GM18520 (cell line): ENCODE results near the gene CENPL.
"Not testable (repeated sequence)": the region's sequence is repeated elsewhere in the genome, so short reads cannot be mapped to it uniquely, and the experiment has no call there.

ENCODE experiments used
- ATAC-seq: cut with Tn5 transposase; IDR thresholded peaks from one replicate; pipeline ENCODE4 v1.9.1; 2021; ENCODE audit not compliant: unreplicated experiment

The CENPL gene, protein sequence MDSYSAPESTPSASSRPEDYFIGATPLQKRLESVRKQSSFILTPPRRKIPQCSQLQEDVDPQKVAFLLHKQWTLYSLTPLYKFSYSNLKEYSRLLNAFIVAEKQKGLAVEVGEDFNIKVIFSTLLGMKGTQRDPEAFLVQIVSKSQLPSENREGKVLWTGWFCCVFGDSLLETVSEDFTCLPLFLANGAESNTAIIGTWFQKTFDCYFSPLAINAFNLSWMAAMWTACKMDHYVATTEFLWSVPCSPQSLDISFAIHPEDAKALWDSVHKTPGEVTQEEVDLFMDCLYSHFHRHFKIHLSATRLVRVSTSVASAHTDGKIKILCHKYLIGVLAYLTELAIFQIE

GRCh38 chr1:173824315-173825081, at the start of gene CENPL, which contains the start of gene DARS2:
Gene CENPL, minus strand, starts transcription at chr1:173824883. Its CDS starts 13,584 bp downstream, at chr1:173811299.
Gene DARS2, plus strand, starts transcription at chr1:173824673. Its CDS starts 557 bp downstream, at chr1:173825230.
- peak; percentile 86 for ATAC-seq

DNA sequence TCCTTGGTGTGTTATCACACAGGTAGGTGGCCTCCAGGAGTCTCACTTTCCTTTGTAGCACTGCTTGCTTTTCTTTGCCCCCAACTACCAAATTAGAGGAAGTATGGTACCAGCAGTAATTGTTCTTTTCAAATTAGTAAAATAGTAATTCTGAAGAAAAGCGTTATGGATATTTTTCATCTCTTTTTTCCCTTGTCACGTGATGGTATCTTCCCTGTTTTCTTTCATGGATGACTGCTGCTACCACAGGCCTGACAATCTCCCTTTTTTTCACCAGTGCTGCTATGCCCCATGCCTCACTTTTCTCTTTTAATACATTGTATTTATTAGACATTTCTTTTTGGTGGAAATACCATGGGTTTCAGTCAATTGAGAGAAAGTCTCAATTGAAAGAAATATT, 46.8 kb upstream of the CENPL start:
- no peak for ATAC-seq

DNA sequence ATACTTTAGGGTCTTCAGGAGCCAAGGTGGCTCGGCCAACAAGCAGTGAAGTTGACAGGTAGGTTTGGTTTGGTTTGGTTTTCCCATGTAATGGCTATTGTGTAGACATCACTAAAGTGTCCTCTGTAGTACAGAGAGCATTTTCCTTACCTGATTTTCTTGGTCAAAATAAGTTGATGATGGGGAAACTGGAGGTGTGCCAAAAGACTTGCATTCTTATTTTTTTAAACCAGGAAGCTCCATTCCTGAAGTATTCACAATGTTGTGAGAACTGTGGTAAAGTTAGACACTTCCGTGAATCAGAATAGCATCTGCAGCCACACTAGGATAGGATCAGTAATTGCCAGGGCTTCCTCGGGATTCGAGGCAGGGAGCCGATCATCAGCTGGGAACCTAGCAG, 46.4 kb upstream of the CENPL start:
- ATAC-seq: no peak

DNA sequence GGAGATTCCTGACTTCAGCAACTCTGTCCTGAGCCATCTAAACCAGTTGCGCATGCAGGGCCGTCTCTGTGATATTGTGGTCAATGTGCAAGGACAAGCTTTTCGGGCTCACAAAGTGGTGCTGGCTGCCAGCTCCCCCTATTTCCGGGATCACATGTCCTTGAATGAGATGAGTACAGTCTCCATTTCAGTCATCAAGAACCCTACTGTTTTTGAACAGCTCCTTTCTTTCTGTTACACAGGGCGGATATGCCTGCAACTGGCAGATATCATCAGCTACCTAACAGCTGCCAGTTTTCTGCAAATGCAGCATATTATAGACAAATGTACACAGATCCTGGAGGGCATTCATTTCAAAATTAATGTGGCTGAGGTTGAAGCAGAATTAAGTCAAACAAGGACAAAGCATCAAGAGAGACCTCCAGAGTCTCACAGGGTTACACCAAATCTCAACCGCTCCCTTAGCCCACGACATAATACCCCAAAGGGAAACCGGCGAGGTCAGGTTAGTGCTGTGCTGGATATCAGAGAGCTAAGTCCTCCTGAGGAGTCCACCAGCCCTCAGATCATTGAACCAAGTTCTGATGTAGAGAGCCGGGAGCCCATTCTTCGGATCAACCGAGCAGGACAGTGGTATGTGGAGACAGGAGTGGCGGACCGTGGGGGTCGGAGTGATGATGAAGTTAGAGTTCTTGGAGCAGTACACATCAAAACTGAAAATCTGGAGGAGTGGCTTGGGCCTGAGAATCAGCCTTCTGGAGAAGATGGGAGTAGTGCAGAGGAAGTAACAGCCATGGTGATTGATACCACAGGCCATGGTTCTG, 45.8 kb upstream of the CENPL start:
- ATAC-seq: peak; percentile 19

DNA sequence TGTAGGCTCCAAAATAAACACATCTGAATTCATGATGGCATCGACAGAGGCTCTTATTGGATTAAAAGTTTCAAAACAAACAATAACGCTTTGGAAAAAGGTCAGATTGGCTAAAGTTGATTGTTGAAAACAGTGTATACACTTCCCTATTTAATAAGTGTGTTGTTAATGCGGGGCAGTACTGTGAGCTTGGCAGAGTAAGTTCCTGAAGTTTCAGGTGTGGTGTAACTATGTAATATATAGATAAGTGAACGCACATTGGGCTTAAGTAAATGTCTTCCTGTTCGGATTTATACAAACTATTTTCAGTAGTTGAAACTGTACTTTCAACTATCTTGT, 44.3 kb upstream of the CENPL start:
- no peak for ATAC-seq

DNA sequence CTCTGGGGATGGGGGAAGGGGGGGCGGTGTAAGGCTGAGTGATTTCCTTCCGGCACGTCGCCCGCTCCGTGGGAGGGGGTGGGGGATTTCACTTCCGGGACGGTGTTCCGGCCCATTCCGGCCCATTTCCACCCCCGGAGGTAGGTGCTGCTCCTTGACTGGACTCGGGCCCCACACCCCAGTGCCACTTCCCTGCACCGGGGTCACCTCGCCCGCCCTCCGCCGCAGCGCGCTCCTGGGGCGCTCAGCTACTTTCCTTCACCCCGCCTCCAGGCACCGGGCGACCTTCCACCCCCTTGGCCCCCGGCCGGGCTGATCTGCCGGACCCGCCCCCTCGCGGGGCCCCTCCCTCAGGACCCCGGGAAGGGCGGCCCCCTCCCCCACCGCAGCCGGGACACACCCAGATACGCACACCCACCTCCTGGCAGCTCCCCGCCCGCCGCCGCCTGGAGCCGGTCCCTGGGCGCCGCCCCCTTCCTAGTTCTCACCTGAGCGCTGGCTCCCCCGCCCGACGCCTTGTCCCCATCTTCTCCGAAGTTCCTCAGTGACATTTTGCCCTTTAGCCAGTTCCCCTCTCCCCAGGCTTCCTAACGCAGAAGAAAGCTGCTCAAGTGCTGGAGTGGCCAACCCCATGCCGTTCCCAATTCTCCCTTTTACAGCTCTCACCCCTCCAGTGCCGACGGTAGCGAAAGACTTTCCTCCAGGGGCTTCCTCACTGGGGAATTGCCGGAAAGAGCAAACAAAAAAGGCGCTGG, 43.8 kb upstream of the CENPL start, which contains the start of gene ZBTB37:
ZBTB37 (plus strand) TSS at position 115 of the 755 bp plus-strand sequence. CDS start 1,846 bp downstream, outside the sequence.
- ATAC-seq: peak; percentile 32

GRCh38 chr1:173867753-173868265, 43.1 kb upstream of the CENPL start, which contains the start of gene GAS5:
Gene GAS5, minus strand, starts transcription at chr1:173867989.
- ATAC-seq: peak; percentile 57

DNA sequence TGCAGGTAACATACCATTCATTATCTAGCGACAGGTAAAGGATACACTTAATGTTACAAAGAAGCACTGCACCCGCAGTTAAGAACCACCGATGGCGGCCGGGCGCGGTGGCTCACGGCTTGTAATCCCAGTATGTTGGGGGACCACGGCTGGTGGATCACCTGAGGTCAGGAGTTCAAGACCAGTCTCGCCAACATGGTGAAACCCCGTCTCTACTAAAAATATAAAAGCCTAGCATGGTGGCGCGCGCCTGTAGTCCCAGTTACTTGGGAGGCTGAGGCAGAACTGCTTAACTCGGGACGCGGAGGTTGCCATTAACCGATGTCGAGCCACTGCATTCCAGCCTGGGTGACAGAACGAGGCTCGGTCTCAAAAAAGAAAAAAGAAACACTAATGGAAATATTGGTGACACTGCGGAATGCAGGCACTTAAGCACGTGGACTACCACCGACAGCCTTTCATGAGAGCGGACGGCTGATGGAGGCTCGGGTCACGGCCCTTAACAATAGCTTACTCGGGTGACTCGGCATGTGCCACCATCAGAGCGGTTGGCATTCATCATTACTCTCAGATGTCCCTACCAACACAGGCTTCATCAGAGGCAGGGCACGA, 42.6 kb upstream of the CENPL start:
- ATAC-seq: no peak

DNA sequence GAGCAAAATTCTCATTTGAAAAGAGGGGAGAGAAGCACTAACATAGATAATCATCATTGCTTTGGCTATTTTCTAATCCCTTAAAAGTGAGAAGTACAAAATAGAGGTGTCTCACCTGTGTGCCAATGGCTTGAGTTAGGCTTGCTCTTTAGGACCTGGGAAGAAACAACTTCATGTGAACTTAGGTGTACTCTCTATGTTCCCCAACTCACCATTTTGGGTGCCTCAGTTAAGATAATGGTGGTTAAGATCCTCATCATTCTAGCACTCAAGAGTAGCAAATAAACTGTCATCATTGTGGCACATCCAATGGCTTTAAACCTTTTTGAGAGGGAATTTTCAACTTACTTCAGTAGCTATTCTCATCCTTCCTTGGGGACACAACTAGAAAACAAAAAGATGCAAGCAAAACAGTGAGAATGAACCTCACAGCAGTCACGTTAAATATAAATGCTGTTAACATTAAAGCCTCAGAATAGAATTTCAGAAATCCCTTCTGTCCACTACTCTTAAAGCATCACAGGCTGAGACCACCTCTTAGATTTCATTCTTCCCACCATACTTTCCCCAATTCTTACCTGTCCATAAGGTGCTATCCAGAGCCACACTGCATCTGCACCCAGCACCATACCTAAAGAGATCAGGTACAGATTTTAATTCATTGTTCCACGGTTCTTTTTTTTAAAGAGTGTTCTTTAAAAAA, 41.9 kb upstream of the CENPL start:
- ATAC-seq: no peak

GRCh38 chr1:173865468-173866164, 40.9 kb upstream of the CENPL start:
- no peak for ATAC-seq

GRCh38 chr1:173864179-173864867, 39.6 kb upstream of the CENPL start:
- ATAC-seq: no peak

- no peak for ATAC-seq
Observed at GRCh38 chr1:173863224-173864161, 38.8 kb upstream of the CENPL start.

GRCh38 chr1:173862769-173863223, 38.1 kb upstream of the CENPL start:
- no peak for ATAC-seq

- ATAC-seq: not testable (repeated sequence)
Observed at GRCh38 chr1:173862146-173862768, 37.6 kb upstream of the CENPL start.

GRCh38 chr1:173861731-173862145, 37.1 kb upstream of the CENPL start:
- no peak for ATAC-seq

DNA sequence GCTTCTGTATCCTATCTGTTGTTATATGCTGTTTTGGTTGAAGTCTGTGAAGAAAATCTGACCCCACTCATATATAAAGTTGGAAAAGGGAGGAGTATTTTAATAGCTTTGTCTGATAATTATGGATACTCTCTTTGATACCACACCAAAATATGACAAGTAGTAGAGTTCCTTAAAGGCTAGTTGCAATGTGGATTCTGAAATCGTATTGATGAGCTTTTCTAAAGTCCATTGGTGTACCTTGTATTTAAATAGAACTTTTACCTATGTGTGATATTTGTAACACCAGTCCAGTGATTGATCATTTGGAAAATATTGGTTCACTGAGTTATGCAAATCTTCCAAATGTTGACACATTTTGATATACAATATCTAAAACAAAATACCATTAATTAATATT, 35.4 kb upstream of the CENPL start:
- no peak for ATAC-seq
